ENCODE data around the gene MRPL49. TPM values are rescaled to one million over a fixed set of nuclear protein-coding genes. Genes with fewer than 3 reads are reported as not detected.

The MRPL49 gene
- total and polyA plus RNA-seq, 2 of the 13 experiments (the other 11 are each of a cell fraction or from before 2014, with no cell fraction given): 39.2 to 53.3 TPM

DNA sequence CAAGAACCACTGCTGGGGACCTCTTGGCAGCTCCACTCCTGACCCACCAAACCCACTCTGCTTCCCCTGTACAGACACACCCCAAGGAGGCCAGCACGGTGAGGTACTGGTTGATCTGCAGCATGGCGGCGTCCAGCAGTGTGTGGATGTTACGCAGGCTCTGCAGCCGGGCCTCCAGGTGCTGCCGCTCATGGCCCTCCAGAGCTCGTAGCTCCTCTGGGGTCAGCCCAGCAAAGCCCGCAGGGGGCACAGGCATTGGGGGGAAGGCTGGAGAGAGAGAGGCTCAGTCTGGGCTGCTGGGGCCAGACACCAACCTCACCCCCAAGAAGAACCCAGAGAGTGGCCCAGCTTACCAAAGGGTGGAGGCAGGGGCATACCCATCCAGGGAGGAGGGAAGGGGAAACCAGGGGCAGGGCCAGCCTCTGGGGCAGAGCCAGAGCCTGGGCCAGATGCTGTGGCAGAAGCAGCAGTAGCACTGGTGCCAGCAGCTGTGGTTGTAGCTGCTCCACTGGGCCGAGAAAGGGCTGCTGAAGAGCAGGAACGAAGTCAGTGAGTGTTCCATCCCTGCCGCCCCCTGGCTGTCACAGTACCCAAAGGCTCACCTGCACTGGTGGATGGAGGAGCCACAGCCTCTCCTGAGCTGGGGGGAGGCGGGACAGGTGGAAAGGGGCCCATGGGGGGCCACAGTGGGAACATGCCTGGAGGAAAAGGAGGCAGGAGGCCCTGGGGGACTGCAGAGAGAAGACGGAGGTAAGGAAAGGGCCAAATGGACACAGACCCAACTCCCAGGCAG is 7.7 kb downstream of the MRPL49 start:
- DNase-seq (ENCODE audit: low spot score) (no peak), FAIRE-seq (no peak), ATAC-seq (no peak)
- Histone ChIP-seq H3K79me2 (ENCODE audit: insufficient read depth, low read length) (peaks cover 29% of the 10 kb centered on the region), H3K36me3 (replicated peaks in 1 of 2; ENCODE audit: control insufficient read depth in 1 of 2, insufficient read depth in 2 of 2, low read length in 2 of 2) (peaks cover 47 to 72% of the 10 kb centered on the region in 2 experiments), H3K4me1 (ENCODE audit: insufficient read depth, low read length) (peaks cover 14% of the 10 kb centered on the region), H3K4me3 (replicated peaks in 1 of 3; ENCODE audit: insufficient read depth in 1 of 3, low read depth in 2 of 3, low read length in 3 of 3) (no peak overlapping the region), H3K27ac (ENCODE audit: extremely low read length, insufficient read depth, low read length) (no peak overlapping the region), H3K4me2 (ENCODE audit: low read depth, low read length) (no peak overlapping the region), H2AFZ (ENCODE audit: low read length) (no peak overlapping the region), H3K9me3 (ENCODE audit: low read length) (no peaks in the 10 kb centered on the region), H3K9ac (ENCODE audit: insufficient read depth, low read depth, low read length) (no peak overlapping the region), H3K27me3 (ENCODE audit: control insufficient read depth in 1 of 2, insufficient read depth in 2 of 2, low read length in 2 of 2) (no peaks in the 10 kb centered on the region; a peak in 1 of 5 replicates), H4K20me1 (ENCODE audit: insufficient read depth, low read length) (peaks cover 17% of the 10 kb centered on the region)
- CTCF ChIA-PET (ENCODE audit: low intra/inter-chr PET ratio, low total read pairs): no interaction called here
- WGBS (ENCODE audit: low lambda C conversion rate): 99% methylated on average over 7 of the region's 13 CpGs
- POLR2A ChIA-PET: interaction anchor here (0.7 to 2.8 kb wide), 6 partner anchors 8 to 116 kb away, joined by 3 to 20 read pairs (median 6); partner anchors contain the start of genes ARL2, CAPN1, FAU and MRPL49
- intact Hi-C loops (cut with micrococcal nuclease; ENCODE audit: unreplicated experiment) (no loop called here), in situ Hi-C loops (cut with HindIII; ENCODE audit: extremely low pct_ligation_motif_present, low pct_unique_long_range_greater_than_20kb) (no loop called here)
- BruUV-seq (replicated peaks): no TSS peak
- TF ChIP-seq POLR2A (IDR thresholded peaks at IDR 0.05; ENCODE audit: insufficient read depth in 1 of 2, low read depth in 2 of 2, low read length in 2 of 2) (peak in 1 of 2 experiments; percentile 35; a peak in 1 of 4 replicates), ELF3 (CRISPR knock-in tag; IDR thresholded peaks at IDR 0.05) (no peak), AGO2 (optimal IDR thresholded peaks at IDR 0.05; ENCODE audit: low read depth, low read length) (peak; percentile 93), RBFOX2 (IDR thresholded peaks at IDR 0.05; ENCODE audit: low read depth, low read length) (peak; percentile 63), AGO1 (IDR thresholded peaks at IDR 0.05; ENCODE audit: low read depth, low read length, poor library complexity, severe bottlenecking) (peak; percentile 41)
- TF ChIP-seq, protein P1, sequence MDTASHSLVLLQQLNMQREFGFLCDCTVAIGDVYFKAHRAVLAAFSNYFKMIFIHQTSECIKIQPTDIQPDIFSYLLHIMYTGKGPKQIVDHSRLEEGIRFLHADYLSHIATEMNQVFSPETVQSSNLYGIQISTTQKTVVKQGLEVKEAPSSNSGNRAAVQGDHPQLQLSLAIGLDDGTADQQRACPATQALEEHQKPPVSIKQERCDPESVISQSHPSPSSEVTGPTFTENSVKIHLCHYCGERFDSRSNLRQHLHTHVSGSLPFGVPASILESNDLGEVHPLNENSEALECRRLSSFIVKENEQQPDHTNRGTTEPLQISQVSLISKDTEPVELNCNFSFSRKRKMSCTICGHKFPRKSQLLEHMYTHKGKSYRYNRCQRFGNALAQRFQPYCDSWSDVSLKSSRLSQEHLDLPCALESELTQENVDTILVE (CRISPR knock-in tag; IDR thresholded peaks at IDR 0.05): no peak

Measured in HepG2 (cell line).